Trophoblast cell (in vitro differentiated cells and primary cell): ENCODE data around the gene CAPN10.

Source experiments
- DNase-seq, 2 donors: peaks; one replicate each; pipeline ENCODE4 v3.0.0-alpha.2; 2016
- H2AFZ ChIP-seq: 2 replicates; pipeline ENCODE4 v1.6.1; 2013; ENCODE audit warnings: low read length, moderate library complexity, mild to moderate bottlenecking; ENCODE audit not compliant: insufficient read depth, poor library complexity
- H2AK5ac ChIP-seq: 2 replicates; pipeline ENCODE4 v1.6.1; 2013; ENCODE audit warnings: mild to moderate bottlenecking, low read length
- H2BK120ac ChIP-seq: 2 replicates; pipeline ENCODE4 v1.6.1; 2013; ENCODE audit warnings: low read length, mild to moderate bottlenecking, moderate library complexity; ENCODE audit not compliant: insufficient read depth, poor library complexity
- H2BK12ac ChIP-seq: 2 replicates; pipeline ENCODE4 v1.6.1; 2013; ENCODE audit warnings: mild to moderate bottlenecking, low read length, moderate library complexity
- H2BK5ac ChIP-seq: 2 replicates; pipeline ENCODE4 v1.6.1; 2013; ENCODE audit warnings: low read length, low read depth, moderate library complexity, mild to moderate bottlenecking; ENCODE audit not compliant: poor library complexity
- H3K14ac ChIP-seq: 2 replicates; pipeline ENCODE4 v1.6.1; 2013; ENCODE audit warnings: mild to moderate bottlenecking, low read length
- H3K18ac ChIP-seq: 2 replicates; pipeline ENCODE4 v1.6.1; 2013; ENCODE audit warnings: mild to moderate bottlenecking, low read length
- H3K23ac ChIP-seq: 2 replicates; pipeline ENCODE4 v1.6.1; 2013; ENCODE audit warnings: low read length
- H3K27ac ChIP-seq: 2 replicates; pipeline ENCODE4 v1.5.1; 2013; ENCODE audit warnings: low read depth, mild to moderate bottlenecking, inconsistent platforms, low read length, moderate library complexity
- H3K27me3 ChIP-seq: 2 replicates; pipeline ENCODE4 v1.6.1; 2013; ENCODE audit warnings: inconsistent platforms, mild to moderate bottlenecking, low read length, moderate library complexity; ENCODE audit not compliant: insufficient read depth
- H3K36me3 ChIP-seq, 2 experiments: 1 replicate in 1 of 2; 2 replicates in 1 of 2; pipeline ENCODE4 v1.6.1; 2013; ENCODE audit warnings: low read length in 2 of 2, mild to moderate bottlenecking in 2 of 2, moderate library complexity in 1 of 2; ENCODE audit not compliant: insufficient read depth in 2 of 2, control insufficient read depth in 1 of 2
- H3K4ac ChIP-seq: 2 replicates; pipeline ENCODE4 v1.6.1; 2013; ENCODE audit warnings: low read depth, mild to moderate bottlenecking, low read length, moderate library complexity
- H3K4me1 ChIP-seq, 2 experiments: 1 replicate in 1 of 2; 2 replicates in 1 of 2; pipeline ENCODE4 v1.6.1; 2013; ENCODE audit warnings: low read length in 2 of 2, mild to moderate bottlenecking in 2 of 2, moderate library complexity in 1 of 2; ENCODE audit not compliant: insufficient read depth in 2 of 2, control insufficient read depth in 1 of 2
- H3K4me2 ChIP-seq: 2 replicates; pipeline ENCODE4 v1.6.1; 2013; ENCODE audit warnings: inconsistent platforms, mild to moderate bottlenecking, low read length, moderate library complexity
- H3K4me3 ChIP-seq: 2 replicates; pipeline ENCODE4 v1.5.1; 2013; ENCODE audit warnings: mild to moderate bottlenecking, low read depth, low read length, inconsistent platforms
- H3K79me1 ChIP-seq: one replicate; pipeline ENCODE4 v1.6.1; 2013; ENCODE audit warnings: low read length
- H3K79me2 ChIP-seq: 2 replicates; pipeline ENCODE4 v1.6.1; 2013; ENCODE audit warnings: low read length, mild to moderate bottlenecking; ENCODE audit not compliant: control insufficient read depth, insufficient read depth, poor library complexity
- H3K9ac ChIP-seq: 2 replicates; pipeline ENCODE4 v1.6.1; 2013; ENCODE audit warnings: mild to moderate bottlenecking, low read length
- H3K9me3 ChIP-seq: 2 replicates; pipeline ENCODE4 v1.6.1; 2013; ENCODE audit warnings: low read depth, mild to moderate bottlenecking, control low read depth, inconsistent platforms, low read length; ENCODE audit not compliant: insufficient read depth
- H4K12ac ChIP-seq: 2 replicates; pipeline ENCODE4 v1.6.1; 2013; ENCODE audit warnings: low read depth, mild to moderate bottlenecking, low read length, moderate library complexity
- H4K8ac ChIP-seq: 2 replicates; pipeline ENCODE4 v1.6.1; 2013; ENCODE audit warnings: low read depth, mild to moderate bottlenecking, low read length, moderate library complexity
- H4K91ac ChIP-seq: one replicate; pipeline ENCODE4 v1.6.1; 2013; ENCODE audit warnings: low read depth, mild to moderate bottlenecking, low read length, moderate library complexity
- WGBS: extraction: QIAGEN DNeasy Blood & Tissue Kit; methylation state at CpG from one replicate; pipeline ENCODE4 v1.1.7; 2013; ENCODE audit warnings: missing lambda C conversion rate; ENCODE audit not compliant: insufficient read length, insufficient coverage; ENCODE audit errors: extremely low coverage; 5-methylcytosine and 5-hydroxymethylcytosine counted together

Gene CAPN10

DNA sequence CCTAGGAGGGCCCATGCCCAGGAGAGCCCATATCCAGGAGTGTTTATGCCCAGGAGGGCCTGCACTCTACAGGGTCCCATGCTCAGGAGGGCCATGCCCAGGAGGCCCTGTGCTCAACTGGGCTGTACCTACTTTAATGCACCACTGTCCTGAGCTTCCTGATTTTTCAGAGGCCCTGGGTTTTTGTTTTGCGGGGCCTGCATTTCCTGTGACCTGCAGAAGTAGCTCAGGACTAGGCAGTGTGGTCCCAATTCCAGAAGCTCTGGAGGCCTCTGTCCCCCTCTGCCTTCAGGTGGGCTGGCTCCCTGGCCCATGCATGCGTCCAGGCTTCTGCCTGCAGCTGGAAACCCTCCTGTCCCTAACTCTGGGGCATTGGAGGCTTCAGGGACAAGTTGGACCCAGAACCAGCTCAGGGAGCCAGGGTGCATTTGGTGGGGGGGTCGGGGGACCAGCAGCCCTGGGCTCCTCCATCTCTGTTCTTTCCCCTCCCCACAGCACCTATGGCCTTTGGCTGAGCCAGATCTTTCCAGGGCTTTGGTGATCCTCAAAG, 49.5 kb downstream of the CAPN10 start:
- no peak for DNase-seq
- Histone ChIP-seq H3K18ac (no peak overlapping the region), H3K14ac (no peak overlapping the region), H3K9me3 (peaks cover 34% of the 10 kb centered on the region), H3K4me3 (no peak overlapping the region), H3K4me1 (no peaks in the 10 kb centered on the region), H3K9ac (no peak overlapping the region), H3K36me3 (no peaks in the 10 kb centered on the region), H3K4me2 (no peak overlapping the region), H3K4ac (no peak overlapping the region), H3K23ac (no peak overlapping the region), H3K79me2 (no peaks in the 10 kb centered on the region), H4K8ac (no peak overlapping the region), H3K27me3 (no peaks in the 10 kb centered on the region), H3K79me1 (no peaks in the 10 kb centered on the region), H4K12ac (no peak overlapping the region), H2AFZ (no peak overlapping the region), H2BK12ac (no peak overlapping the region), H3K27ac (no peak overlapping the region), H2AK5ac (no peak overlapping the region), H2BK5ac (no peak overlapping the region), H2BK120ac (no peak overlapping the region), H4K91ac (no peak overlapping the region)
- WGBS: no CpG with 5 or more reads among the region's 3 CpGs

GRCh38 chr2:240636563-240637115, 50.1 kb downstream of the CAPN10 start:
- Histone ChIP-seq H3K27ac (no peak overlapping the region), H3K36me3 (no peaks in the 10 kb centered on the region), H2BK5ac (no peak overlapping the region), H4K91ac (no peak overlapping the region), H3K79me2 (no peaks in the 10 kb centered on the region), H3K14ac (no peak overlapping the region), H3K18ac (no peak overlapping the region), H3K27me3 (no peaks in the 10 kb centered on the region), H3K23ac (no peak overlapping the region), H3K9ac (no peak overlapping the region), H3K4me2 (no peak overlapping the region), H2BK120ac (no peak overlapping the region), H3K79me1 (no peaks in the 10 kb centered on the region), H3K9me3 (peaks cover 33% of the 10 kb centered on the region), H2BK12ac (no peak overlapping the region), H4K8ac (no peak overlapping the region), H2AFZ (no peak overlapping the region), H2AK5ac (no peak overlapping the region), H3K4me3 (no peak overlapping the region), H3K4ac (no peak overlapping the region), H4K12ac (no peak overlapping the region), H3K4me1 (no peaks in the 10 kb centered on the region)
- WGBS: no CpG with 5 or more reads among the region's 11 CpGs
- DNase-seq: no peak

DNA sequence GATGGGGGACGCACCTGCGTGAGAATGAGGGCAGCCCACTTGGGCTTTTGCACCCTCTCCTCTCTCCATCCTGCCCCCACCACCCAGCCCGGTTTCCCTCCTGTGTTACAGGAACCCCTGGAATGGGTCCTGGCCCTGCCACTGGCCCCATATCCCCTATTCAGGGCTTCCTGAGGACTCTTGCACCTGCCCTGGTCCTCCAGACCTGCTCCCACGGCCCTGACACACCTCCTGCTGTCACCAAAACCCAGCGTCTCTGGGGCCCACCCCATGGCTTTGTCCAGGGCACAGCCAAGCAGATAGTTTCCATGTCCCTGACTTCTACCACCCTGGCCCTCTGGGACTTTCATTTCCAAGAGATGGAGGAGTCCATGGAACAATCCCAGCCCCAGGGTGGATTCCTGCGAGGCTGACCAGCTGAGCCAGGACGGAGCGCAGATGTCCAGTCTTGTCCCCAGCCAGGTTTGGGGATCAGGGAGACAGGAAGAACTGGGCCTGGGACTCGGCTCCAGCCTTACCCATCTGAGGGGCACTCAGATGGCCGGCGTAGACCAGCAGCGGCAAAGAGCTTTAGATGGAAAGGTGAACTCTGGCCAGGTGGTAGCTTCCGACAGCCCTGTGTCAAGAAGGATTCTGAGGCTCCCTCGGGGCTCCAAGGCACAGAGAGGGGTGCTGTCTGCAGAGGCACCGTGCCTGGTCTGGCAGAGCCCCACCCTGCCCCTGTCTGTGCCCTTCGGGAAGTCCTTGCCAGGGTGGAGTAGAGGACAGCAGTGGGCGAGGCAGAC, 50.8 kb downstream of the CAPN10 start:
- Histone ChIP-seq H2BK12ac (no peak overlapping the region), H3K79me2 (no peaks in the 10 kb centered on the region), H4K12ac (no peak overlapping the region), H3K4me2 (no peak overlapping the region), H2AK5ac (no peak overlapping the region), H3K4me1 (no peaks in the 10 kb centered on the region), H3K27ac (no peak overlapping the region), H3K4ac (no peak overlapping the region), H3K27me3 (no peaks in the 10 kb centered on the region), H3K36me3 (no peaks in the 10 kb centered on the region), H2AFZ (no peak overlapping the region), H3K14ac (no peak overlapping the region), H3K4me3 (no peak overlapping the region), H3K18ac (no peak overlapping the region), H3K9ac (no peak overlapping the region), H2BK120ac (no peak overlapping the region), H4K8ac (no peak overlapping the region), H4K91ac (no peak overlapping the region), H3K23ac (no peak overlapping the region), H3K79me1 (no peaks in the 10 kb centered on the region), H3K9me3 (peaks cover 26% of the 10 kb centered on the region), H2BK5ac (no peak overlapping the region)
- no CpG with 5 or more reads among the region's 17 CpGs for WGBS
- DNase-seq: no peak

- Histone ChIP-seq H2BK5ac (no peak overlapping the region), H4K12ac (no peak overlapping the region), H3K9ac (no peak overlapping the region), H3K36me3 (no peaks in the 10 kb centered on the region), H2BK120ac (no peak overlapping the region), H3K23ac (no peak overlapping the region), H3K4ac (no peak overlapping the region), H3K14ac (no peak overlapping the region), H3K79me2 (no peaks in the 10 kb centered on the region), H3K27me3 (no peaks in the 10 kb centered on the region), H3K27ac (no peak overlapping the region), H3K79me1 (no peaks in the 10 kb centered on the region), H3K18ac (no peak overlapping the region), H3K4me1 (no peaks in the 10 kb centered on the region), H3K4me3 (no peak overlapping the region), H2AFZ (no peak overlapping the region), H3K4me2 (no peak overlapping the region), H3K9me3 (peaks cover 23% of the 10 kb centered on the region), H2AK5ac (no peak overlapping the region), H4K91ac (no peak overlapping the region), H2BK12ac (no peak overlapping the region), H4K8ac (no peak overlapping the region)
- WGBS: no CpG with 5 or more reads among the region's 8 CpGs
- DNase-seq: no peak
Observed at GRCh38 chr2:240637901-240638345, 51.4 kb downstream of the CAPN10 start.
